ENCODE data around the gene GAMT. TPM values are rescaled to one million over a fixed set of nuclear protein-coding genes. Genes with fewer than 3 reads are reported as not detected.

GAMT gene
- total RNA-seq, 1 experiment from 2014 or later: 22.1 TPM

DNA sequence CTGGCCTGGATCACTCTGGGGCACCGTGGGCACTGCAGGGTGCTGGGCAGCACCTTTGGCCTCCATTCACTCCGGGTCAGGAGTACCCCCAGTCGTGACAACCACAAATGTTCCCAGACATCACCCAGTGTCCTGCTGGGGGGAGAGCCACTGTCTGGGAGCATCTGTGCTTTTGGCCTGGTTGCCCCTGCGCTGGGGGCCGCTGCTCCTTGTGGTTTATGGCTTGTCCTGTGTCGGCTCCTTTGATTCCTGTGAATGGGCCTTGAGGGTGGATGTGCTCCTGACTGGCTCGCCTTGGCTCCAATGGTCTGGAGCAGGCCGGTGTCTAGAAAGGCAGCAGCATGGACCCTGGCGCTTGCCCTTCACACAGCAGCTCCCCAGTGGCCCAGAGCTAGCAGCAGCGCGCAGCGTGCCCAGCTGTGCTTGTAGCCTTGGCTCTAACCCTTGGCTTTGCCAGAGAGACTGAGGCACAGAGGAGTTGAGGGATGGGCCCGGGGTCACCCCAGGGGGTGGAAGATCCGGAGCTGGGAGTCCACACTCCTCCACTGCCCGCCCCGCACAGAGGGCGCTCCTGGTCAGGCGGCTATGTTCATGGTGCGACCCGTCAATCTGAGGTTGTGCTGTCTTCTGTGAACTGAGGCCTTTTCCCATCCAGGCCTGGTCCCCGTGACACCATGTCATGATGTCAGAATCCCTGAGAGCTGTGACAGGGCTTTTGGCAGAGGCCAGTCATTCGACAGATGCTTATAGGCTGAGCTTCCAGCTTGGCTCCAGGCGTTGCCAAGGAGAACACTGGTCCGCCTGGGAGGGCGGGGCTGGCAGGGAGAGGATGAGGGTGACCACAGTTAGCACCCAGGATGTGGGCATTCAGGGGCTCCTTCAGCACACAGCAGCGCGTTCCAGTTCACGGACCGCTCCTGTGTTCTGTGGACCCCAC lies 10.2 kb upstream of the GAMT start:
- H3K27me3 ChIP-seq: no peaks in the 10 kb centered on the region
- H3K36me3 ChIP-seq: peaks cover 9% of the 10 kb centered on the region
- no peak overlapping the region for H3K4me3 ChIP-seq
- peak; percentile 35 for DNase-seq
- no peaks in the 10 kb centered on the region for H3K9me3 ChIP-seq

DNA sequence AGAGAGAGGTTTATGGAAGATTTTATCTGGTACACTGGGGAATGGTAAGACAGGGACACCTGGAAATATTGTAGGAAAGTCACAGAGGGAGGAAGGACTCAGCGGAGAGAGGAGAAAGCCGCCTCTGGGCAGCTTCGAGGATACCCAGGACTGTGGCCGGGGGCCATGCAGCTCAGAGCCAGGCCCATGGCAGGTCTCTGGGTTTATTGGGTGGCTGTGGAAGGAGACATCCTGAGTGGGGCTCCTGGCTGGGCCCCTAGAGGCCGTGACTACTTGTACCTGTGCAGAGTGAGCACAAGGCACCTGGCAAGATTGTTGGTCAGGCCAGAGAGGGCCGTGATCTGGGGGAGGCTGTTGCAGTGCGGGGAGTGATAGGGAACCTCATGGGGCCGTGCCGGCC lies 9.4 kb upstream of the GAMT start:
- Histone ChIP-seq H3K9me3 (no peaks in the 10 kb centered on the region), H3K4me3 (no peak overlapping the region), H3K27me3 (no peaks in the 10 kb centered on the region), H3K36me3 (peaks cover 9% of the 10 kb centered on the region)
- DNase-seq: no peak

DNA sequence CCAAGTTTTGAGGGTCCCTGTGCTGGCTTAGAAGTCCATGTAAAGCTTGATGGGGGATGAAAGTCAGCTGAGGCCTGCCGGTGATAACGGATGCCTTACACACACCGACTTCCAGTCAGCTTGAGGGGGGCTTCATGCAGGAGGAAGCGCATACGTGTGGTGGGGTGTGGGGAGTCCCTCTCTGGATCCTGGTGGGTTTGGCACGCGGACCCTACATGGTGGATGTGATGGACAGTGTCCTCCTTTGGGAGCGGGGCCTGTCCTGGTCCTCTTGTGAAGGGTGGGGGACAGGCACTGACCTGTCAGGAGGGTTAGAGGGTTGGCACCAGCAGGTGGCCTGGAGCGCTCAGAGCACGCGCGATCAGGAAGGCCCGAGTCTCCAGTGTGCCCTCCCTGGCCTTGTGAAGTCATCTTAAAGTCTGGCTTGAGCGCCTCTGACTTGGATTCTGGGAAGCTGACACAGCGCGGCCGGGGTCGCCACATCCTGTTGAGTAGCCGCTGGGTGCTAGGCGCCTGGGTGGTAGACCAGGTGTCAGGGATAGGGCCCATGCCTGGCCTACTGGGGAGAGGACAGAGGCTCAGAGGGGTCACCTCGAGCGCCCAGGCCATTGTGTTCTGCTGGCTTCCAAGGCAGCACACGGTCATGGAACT lies 8.9 kb upstream of the GAMT start:
- Histone ChIP-seq H3K4me3 (no peak overlapping the region), H3K36me3 (peaks cover 9% of the 10 kb centered on the region)

DNA sequence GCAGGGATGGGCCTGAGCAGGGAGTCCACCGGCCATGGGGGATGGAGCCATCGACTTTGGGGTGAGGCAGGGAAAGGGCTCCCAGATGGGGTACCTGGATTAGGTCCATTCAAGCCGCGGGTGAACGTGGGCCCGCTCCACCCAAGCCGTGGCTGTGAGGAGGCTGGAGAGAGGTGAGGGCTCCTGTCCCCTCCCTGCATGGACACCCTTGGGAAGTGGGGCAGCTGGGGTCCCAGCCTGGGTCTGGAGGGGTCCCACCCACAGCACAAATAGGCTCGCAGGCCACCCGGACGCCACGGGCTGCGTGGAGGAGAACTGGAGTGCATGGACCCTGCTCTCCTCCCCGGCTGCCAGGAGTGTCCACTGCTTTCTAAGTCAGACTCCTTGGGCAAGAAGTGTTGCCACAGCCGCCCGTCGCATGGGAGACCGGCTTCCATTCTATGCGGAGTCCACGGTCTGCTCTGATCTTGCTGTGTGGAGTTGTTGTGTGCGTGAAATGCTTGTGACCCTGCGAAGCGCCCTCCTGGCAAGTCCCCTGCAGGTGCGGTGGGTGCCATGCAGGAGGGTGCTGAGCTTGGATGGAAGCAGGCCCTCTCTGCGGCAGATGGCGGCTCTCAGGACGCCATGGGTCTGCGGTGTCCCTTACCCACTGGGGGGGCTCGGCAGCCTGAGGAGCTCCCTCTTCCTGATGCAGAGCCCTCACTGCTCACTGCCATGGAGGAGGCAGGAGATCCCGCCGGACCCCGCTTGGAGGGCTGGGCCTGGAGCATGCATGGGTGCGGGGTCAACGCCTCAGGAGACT lies 8.1 kb upstream of the GAMT start:
- Histone ChIP-seq H3K9me3 (no peaks in the 10 kb centered on the region), H3K36me3 (peaks cover 9% of the 10 kb centered on the region), H3K4me3 (peak overlapping the region; percentile 79), H3K27me3 (no peaks in the 10 kb centered on the region)
- DNase-seq: no peak

More for the DNA sequence above, 8.9 kb upstream of the GAMT start:
- H3K27me3 ChIP-seq: no peaks in the 10 kb centered on the region
- H3K9me3 ChIP-seq: no peaks in the 10 kb centered on the region
- no peak for DNase-seq

DNA sequence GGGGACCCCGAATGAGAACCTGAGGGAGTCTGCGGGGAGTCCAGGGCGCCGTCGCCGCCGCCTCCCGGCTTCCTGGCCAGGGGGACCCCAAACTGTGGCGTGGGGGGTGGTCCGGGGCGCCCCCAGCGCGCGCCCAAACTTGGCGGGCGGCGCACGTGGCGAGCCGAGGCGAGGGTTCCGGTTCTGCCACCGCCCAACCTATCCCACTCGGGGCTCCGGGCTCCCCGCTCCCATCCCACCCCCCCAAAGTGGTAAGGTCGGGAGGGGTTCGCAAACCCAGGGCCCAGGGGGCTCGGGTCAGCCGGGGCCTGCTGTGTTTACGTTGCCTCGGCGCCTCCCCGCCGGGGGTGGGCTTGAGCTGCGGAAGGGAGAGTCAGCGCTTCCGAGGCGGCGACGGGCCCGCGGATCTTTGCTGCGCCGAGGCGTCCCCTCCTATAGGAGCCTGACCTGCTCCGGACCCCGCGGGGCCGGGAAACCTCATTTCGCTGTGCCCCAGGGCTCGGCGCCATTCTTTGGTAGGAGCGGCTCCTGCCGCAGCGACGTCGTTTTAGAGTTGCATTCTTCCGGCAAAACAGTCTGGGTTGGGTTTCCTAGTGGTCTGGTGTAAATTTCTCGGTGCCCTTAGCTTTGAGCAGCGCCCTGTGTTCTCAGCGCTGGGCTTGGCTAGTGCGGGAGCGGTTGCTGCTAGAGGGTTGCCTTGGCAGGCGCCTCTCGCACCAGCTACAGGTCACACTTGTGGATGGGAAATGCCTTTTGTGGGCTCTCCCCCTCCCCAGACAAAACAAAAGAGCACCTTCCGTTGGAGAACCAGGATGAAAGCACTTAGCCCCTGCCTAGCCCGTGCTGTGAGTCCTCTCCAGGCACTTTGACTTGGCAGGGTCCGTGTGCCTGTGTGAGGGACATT lies 7.2 kb upstream of the GAMT start:
- Histone ChIP-seq H3K9me3 (no peaks in the 10 kb centered on the region), H3K27me3 (no peaks in the 10 kb centered on the region), H3K4me3 (peak overlapping the region; percentile 79), H3K36me3 (peaks cover 7% of the 10 kb centered on the region)
- no peak for DNase-seq

DNA sequence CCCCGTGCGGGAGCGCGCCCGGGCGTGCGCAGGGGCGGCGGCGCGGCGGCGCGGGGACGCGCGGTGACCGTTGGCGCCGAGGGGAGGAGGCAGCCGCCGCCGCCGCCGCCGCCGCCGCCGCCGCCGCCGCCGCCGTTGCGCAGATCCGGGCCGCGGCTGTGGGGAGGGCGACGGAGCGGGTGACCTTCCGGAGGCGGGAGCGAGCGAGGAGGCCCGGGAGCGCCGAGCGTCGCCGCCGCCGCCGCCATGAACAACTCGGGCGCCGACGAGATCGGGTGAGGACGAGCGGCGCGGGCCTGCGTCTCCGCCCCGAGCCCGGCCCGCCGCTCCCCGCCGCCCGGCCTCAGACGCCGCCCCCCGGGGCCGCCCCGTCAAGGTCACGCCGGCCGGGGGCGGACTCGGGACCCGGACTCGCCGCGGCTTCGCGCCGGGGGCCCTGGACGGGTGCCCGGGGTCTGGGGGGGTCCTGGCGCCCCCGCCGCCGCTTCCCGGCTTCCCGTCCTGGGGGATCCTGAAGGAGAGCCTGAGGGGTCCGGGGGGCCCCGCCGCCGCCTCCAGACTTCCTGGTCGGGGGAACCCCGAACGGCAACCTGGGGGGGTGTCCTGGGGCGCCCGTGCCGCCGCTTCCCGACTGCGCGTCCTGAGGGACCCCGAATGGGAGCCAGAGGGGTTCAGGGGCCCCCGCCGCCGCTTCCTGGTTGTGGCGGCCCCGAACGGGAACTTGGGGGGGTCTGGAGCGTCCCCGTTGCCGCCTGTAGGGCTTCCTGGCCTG lies 6.4 kb upstream of the GAMT start, which contains the start of gene DAZAP1:
Gene DAZAP1, plus strand, starts transcription at position 59 of the 772 bp plus-strand sequence. Its CDS starts 188 bp downstream, at position 247.
- H3K9me3 ChIP-seq: no peaks in the 10 kb centered on the region
- H3K27me3 ChIP-seq: no peaks in the 10 kb centered on the region
- peak; percentile 31 for DNase-seq
- H3K4me3 ChIP-seq: peak within 1 kb of the TSS; percentile 79
- H3K36me3 ChIP-seq: peaks cover under 1% of the 10 kb centered on the region

DNA sequence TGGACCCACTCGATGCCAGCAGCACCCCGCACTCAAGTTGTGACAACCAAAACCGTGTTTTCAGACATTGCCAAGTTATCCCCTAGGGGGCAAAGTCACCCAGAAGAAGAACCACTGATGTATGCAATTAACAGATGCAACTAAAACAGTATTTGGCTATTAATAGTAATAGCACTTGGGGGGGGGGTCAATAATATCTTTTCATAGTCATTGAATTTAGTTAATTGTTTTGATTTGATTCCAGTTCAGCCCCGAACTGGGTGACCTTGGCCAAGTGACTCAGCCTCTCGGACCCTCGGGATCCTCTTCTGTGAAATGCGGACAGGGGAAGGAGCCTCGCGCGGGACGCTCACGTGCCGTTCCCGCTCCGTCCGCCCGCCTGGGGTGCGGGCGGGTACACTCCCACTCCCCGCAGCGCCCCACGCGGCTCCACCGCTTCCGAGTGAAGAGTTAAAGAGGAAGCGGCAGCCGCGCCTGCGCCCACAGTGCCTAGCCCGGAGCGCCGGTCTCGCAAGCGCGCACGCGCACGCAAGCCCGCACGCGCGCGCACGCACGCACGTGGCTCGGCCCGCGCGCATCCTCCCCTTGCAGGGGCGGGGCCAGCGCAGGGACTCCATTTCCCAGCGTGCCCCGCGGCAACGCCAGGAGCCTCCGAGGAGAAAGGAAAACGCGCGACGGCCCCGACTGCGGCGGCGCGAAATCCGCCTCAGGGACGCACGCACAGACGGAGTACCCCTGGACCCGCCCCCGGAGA lies 5.6 kb upstream of the GAMT start:
- H3K27me3 ChIP-seq: no peaks in the 10 kb centered on the region
- no peaks in the 10 kb centered on the region for H3K9me3 ChIP-seq
- DNase-seq: peak; percentile 95
- H3K36me3 ChIP-seq: no peaks in the 10 kb centered on the region; the same call in 1 of the 2 replicates
- peak overlapping the region; percentile 59 for H3K4me3 ChIP-seq

DNA sequence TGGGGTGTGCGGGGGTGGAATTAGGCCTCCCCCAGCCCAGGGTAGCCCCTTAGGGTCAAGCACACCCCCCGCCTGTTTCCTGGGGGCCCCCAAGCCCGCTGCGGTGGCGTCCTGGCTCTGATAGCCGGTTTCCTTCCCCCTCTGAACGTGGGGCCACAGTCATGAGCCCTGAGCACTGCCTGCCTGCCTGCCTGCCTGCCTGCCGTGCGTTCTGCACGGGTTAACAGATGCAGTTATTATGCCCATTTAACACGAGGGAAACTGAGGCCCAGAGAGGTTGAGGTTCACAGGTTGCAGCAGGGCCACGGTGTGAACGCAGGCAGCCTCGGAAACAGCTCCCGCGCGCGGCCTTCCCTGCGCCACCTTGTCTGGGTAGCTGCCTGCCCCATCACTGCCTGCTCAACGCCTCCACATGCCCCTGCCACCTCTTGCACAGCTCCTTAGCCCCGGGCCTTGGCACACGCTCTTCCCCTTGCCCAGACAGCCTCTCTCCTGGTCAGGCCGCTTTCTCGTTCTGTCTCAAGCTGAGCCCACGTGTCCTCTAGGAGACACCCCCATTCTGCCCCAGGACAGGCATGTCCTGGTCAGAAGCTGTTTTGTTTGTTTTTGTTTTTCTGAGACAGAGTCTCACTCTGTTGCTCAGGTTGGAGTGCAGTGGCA lies 1.2 kb upstream of the GAMT start:
- H3K9me3 ChIP-seq: no peaks in the 10 kb centered on the region
- H3K27me3 ChIP-seq: no peaks in the 10 kb centered on the region
- no peak for DNase-seq
- no peaks in the 10 kb centered on the region for H3K36me3 ChIP-seq
- H3K4me3 ChIP-seq: no peak overlapping the region

DNA sequence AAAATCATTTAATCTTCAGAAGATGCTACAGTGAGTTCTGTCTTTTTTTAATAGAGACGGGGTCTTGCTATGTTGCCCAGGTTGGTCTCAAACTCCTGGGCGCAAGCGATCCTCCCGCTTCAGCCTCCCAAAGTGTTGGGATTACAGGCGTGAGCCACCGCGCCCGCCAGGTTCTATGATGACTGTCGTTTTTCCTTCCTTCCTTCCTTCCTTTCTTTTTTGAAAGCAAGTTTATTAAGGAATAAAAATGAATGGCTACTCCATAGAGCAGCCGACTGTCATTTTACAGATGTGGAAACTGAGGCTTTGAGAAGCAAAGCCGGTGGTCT lies 511 bp upstream of the GAMT start:
- DNase-seq: no peak
- Histone ChIP-seq H3K4me3 (peak overlapping the region; percentile 49), H3K9me3 (no peaks in the 10 kb centered on the region), H3K27me3 (no peaks in the 10 kb centered on the region), H3K36me3 (no peaks in the 10 kb centered on the region)

DNA sequence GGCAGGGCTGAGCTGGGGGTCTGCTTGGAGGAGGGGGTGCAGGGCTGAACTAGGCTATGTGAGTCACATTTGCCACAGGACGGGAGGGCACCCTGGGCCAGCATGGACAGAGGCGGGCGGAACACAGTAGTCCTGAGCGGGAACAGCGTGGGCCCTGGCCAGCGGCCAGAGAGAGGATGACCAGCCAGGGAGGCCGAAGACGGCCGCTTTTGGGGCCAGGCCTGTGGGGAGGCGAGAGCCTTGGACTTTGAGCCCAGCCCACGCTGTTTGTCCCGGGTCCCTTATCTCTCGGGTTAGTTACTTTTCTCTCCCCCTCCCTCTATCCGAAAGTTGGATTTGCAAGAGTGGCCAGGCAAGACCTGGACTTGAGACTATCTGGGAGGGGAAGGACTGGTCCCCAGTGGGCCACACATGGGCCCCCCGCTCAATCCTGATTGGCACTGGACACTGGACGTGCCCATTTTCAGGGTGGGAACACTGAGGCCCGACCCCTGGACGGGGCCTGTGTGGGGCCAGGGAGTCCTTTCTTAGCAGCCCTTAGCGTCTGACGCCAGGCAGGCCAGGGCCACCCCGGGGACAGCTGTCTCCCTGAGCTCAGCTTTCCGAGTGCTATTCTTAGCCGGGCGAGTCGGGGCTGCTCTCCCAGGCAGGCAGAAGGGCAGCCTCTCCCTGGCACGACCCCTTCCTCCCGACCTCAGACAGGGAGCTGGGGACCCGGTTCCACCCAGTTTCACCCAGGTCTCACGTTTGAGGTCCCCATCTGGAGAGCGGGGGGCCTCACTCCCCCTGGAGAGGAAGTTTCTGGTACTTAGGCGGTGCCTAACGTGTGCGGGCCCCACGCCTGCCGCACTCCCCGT lies 833 bp downstream of the GAMT start:
- H3K4me3 ChIP-seq: peak overlapping the region; percentile 49
- no peak for DNase-seq
- no peaks in the 10 kb centered on the region for H3K36me3 ChIP-seq
- H3K27me3 ChIP-seq: no peaks in the 10 kb centered on the region
- H3K9me3 ChIP-seq: no peaks in the 10 kb centered on the region

DNA sequence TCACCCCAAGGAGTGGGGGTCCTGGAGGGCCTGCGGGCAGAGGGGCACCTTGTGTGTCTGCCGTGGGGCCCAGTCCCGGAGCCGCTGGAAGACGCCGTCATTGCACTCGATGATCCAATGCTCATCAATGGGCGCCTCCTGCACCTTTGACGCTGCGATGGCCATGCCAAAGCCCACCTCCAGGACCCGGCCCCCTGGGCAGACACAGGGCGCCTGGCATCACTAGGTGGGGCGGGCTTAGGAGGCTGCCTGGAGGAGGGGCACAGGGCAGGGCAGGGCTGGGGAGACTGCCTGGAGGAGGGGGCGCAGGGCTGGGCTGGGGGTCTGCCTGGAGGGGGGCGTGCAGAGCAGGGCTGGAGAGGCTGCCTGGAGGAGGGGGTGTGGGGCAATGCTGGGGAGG lies 1.6 kb downstream of the GAMT start:
- Histone ChIP-seq H3K36me3 (no peaks in the 10 kb centered on the region), H3K4me3 (no peak overlapping the region), H3K9me3 (no peaks in the 10 kb centered on the region), H3K27me3 (no peaks in the 10 kb centered on the region)
- no peak for DNase-seq

DNA sequence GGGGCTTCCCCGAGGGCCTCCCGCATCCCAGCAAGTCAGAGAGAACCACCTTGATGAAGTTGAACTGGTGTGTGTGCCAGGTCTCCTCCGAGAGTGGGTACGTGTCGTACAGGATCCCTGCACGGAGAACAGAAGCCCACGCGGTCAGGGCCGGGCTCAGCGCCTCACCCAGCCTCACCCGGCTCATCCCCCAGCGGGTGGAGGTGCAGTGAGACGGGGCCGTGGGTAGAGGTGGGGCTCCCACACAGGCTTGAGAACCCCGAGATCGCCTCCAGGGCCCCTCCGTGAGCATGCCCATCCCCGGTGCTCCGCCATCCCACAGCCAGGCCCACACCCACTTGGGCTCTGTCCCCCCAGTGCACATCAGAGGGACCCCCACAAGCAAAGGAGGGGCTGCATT lies 2.3 kb downstream of the GAMT start:
- H3K27me3 ChIP-seq: no peaks in the 10 kb centered on the region

DNA sequence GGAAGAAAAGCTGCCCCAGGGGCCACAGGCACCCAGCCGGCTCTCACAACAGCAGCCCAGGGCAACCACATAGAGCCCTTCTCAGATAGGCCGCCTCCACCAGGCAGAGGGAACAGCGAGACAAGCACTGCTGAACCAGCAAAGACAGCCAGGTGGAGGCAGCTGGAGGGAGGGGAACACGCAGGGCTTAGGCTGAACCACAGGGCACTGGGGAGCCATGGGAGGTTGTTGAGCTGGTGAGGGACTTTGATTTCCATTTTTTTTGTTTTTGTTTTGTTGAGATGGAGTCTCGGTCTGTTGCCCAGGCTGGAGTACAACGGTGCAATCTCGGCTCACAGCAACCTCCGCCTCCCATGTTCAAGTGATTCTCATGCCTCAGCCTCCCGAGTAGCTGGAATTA lies 3.5 kb downstream of the GAMT start:
- DNase-seq: no peak
- Histone ChIP-seq H3K9me3 (no peaks in the 10 kb centered on the region), H3K36me3 (no peaks in the 10 kb centered on the region), H3K27me3 (no peaks in the 10 kb centered on the region), H3K4me3 (no peak overlapping the region)

More for the DNA sequence above, 2.3 kb downstream of the GAMT start:
- no peak for DNase-seq
- H3K36me3 ChIP-seq: no peaks in the 10 kb centered on the region
- H3K4me3 ChIP-seq: no peak overlapping the region
- no peaks in the 10 kb centered on the region for H3K9me3 ChIP-seq
